Amygdala (tissue), 56 donors: Measurements from ENCODE around the gene TEX47.

ENCODE experiments used
- DNase-seq, 56 donors: peaks; one replicate each; lab custom pipeline; 2025; lab: John Stamatoyannopoulos, UW

The TEX47 gene

DNA sequence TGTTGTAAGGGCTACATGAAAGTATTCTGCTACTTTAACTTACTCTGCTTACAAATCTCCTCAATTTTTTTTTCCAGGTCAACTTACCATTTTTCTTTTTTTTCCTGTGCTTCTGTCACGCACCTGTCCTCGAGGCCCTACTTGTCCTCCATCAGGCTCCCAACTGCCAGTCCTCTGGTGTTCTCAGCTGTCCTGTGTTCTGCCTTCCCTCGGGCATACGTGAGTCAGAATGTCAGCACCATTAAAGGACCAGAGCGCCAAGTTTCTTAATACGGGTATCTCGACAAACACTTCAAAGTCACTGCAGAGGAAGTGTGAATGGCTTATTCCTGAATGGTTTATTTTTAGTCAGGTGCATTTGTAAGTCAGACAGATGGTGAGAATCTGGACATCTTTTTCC is at the start of gene TEX47:
Gene TEX47 (minus strand): TSS at position 185 of the 400 bp plus-strand sequence. CDS start 795 bp downstream, outside the sequence.
- DNase-seq, result no peak

DNA sequence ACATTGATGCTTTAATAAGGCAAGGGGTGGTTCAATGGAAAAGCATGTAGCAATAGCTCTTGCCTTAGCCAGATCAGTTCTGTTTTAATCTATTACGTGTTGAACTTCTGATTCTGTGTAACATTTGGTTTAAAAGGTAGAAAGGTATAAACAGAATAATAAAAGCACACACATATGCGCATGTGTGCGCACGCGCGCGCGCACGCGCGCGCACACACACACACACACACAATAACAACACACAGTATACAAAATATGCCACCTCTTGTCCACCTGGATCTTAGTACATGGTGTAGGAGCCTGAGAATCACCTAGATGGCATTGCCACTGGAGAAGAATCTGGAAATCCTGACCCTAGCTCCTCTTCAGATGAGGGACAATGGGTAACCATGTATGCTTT is 49.6 kb upstream of the TEX47 start:
- DNase-seq, result no peak

- DNase-seq, result no peak
Measured at GRCh38 chr7:88842201-88842600, 46.7 kb upstream of the TEX47 start.

DNA sequence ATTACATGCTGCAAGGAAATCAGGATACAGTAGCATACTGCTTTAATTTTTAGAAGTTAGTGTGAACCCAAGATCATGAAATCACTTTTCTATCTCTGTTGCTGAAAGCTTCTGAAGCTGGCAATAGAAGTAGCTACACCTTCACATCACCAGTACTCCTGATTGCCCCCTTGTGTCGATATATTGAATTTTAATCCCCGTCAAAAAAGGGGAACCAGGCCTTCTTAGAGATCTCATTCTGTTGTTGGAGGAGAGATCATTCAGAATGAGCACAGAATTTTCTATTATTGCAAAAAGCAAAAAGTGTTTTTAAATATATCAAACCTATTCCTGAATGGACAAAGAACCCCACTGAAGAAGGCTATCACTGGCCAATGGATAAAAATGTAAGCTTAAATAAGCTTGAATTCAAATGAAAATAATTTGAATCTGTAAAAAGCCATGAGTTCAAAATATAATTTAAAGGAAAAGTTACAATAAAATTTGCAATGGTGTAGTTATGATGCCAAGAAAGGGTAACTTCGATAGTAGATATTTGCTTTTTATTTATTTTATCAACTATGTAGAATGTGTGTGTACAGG is 39.7 kb upstream of the TEX47 start:
- no peak for DNase-seq

- no peak for DNase-seq
Measured at GRCh38 chr7:88826222-88826621, 30.7 kb upstream of the TEX47 start.

DNA sequence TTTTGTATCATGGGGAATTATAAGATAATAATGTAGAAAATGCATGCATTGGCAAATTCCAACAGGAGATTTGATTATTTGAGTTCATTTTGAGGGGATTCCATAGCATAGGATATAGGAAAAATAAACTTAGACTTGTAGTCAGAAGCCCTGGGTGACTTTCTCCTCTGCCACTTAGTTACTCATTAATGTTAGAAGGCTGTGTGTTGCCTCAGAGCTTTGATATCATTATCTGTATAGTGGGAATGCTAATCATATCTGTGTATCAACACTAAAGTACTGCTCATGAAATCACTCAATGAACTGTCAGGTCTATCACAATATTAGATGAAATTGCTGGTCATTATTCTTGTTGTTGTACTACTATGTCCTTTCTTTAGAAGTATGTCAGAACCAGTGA is 23.0 kb upstream of the TEX47 start:
- no peak for DNase-seq

DNA sequence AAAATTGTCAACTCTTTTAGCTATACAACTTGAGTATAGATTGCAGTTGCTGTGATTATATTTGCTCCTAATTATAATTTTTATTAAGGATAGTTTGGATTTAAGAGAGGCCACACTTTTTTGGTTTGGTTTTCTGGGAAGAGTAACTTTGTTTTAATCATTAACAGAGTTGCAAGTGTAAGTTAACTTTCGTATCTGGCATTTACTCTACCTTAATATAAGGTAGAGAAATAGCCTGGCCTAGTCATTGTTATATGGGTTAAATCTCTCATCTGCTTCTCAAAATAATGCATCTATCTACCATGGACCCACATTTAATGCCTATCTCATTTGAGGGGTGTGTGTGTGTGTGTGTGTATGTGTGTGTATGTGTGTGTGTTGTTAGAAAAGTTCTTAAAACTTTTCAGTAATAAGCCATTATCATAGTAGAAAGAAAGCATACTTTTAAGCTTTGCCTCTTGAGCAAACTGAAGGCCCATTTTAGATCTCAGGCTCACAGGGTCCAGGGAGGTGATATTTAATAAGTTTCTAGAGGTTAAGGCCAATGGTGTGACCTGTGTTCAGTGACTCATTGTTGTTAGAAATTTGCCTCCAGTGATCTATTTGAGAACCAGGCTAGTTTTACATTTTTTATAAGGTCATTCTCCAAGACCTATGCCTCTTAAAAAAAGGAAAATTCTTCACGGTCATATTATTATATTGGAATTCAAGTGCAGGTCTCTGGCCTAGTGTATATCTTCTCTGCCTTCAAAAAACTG is 10.9 kb upstream of the TEX47 start:
- DNase-seq, result no peak

GRCh38 chr7:88801046-88801445 is 5.5 kb upstream of the TEX47 start:
- no peak for DNase-seq

DNA sequence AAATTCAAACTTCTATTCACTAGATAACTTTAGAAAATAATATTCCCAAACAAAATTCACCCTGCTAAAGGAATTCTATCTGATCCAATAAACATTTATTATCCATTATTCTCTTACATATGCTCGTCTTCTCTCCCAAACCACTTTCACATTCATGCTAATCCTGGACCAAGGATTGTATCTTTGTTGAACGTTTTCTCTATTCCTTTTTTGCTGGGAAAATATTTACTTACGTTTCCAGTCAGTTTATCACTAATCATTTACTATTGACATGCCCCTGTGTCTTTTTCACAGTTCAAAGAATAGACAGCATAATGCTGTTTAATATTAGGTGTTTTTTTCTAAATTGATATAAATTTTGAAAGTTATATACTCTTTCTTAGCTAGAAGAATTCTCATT is 3.2 kb downstream of the TEX47 start:
- DNase-seq, result no peak

DNA sequence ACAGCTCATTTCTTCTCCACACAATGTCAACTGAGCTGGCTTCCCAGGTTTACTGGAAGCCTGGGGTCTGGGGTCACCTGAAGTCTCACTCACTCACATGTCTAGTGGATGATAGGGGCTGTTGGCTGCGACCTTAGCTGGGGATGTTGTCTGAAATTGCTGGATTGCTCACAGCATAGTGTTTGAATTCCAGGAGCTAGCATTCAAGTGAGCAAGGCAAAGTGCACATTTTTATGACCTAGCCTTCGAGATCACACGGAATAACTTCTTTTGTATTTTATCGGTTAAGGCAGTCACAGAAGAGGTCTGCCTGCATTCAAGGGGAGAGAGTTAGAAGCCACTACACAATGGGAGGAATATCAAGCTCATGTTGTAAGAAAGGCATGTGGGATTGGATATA is 3.6 kb downstream of the TEX47 start:
- no peak for DNase-seq

GRCh38 chr7:88789480-88790064 is 6.0 kb downstream of the TEX47 start:
- no peak for DNase-seq

- no peak for DNase-seq
Measured at GRCh38 chr7:88787777-88788176, 7.8 kb downstream of the TEX47 start.

DNA sequence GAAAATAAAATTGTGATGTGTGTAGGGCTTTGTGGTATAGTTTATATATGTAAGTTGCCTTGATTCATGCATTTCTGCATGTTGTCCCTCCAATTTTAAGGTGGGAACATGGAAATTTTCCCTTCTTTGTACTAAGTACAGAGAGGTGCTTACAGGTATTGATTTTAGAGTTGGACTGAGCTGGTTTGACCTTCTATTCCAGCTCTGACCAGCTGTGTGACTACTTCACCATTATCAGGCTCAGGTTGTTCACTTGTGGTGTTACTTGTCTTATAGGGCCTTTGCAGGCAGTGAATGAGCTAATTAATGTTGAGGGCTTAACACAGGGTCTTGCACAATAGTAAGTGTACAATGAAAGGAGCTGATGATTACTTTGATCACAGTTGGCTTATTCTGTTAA is 19.7 kb downstream of the TEX47 start:
- no peak for DNase-seq

DNA sequence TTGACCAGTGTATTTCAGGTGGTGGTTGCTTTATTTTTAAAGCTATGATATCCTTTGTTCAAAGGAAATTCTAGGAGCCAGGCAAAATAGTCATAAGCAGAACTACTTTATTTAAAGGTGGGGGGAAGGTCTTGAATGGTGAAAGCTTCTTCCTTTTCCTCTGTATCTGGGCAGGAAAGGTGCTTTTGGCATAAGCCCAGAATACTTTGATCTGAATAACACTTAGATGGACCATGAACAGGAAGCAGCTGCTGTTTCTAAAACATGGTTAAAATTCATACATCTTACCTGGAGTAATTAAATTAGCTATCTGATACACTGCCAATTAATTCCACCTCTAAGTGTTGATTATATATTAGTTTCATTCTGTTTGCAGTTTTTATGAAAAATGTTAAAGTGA is 22.8 kb downstream of the TEX47 start:
- no peak for DNase-seq

DNA sequence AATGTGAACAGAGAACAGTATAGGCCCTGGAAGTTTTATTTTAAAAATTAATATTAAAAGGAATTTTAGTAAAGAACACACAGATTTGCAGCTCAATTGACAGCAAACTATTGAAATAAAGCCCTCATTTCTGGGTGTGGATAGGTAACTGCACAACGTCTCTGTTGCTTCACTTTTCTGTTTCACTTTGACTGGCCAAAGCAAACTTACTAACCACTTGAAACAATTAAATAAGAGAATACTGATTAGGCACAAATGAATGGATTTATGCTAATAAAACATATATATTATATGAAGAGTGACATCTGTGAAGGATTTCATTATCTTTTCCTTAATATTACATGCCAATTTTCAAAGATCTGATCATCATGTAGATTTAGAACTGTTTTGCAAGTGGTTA is 24.1 kb downstream of the TEX47 start:
- DNase-seq, result no peak

DNA sequence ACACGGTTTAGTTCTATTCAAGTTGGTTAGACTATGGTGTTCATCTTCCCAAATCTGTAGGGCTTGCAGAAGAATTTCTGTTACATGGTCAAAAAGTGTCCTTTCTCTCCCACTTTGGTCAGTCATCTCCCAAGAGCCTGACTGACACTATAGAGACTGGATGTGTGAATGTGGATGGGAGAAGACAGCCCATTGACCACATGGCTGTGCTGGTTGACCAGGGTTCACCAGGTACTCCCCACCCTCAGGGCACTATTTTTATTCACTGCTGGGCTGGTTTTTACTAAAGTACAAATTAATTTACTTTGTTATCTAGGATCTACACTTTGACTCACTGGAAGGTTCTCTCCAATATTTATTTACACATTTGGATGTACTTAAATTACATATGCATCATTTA is 33.8 kb downstream of the TEX47 start:
- no peak for DNase-seq

- no peak for DNase-seq
Measured at GRCh38 chr7:88760136-88760515, 35.4 kb downstream of the TEX47 start.

- peak in 25 of 56 donors; percentile 3 to 43 (median 23) for DNase-seq
Measured at GRCh38 chr7:88759230-88760135, 36.1 kb downstream of the TEX47 start, which contains the start of gene ZNF804B. ZNF804B (plus strand) TSS chr7:88759700; CDS start chr7:88759977, 277 bp downstream.

- peak in 26 of 56 donors; percentile 4 to 49 (median 13) for DNase-seq
Measured at GRCh38 chr7:88758381-88759229, 36.9 kb downstream of the TEX47 start.

GRCh38 chr7:88757371-88757770 is 38.2 kb downstream of the TEX47 start:
- DNase-seq, result no peak
